Sigmoid colon (tissue), 7 donors: ENCODE results near the gene CORO2B. TPM values are rescaled to one million over a fixed set of nuclear protein-coding genes. Genes with fewer than 3 reads are reported as not detected.

ENCODE experiments used
- DNase-seq: peaks from one replicate; pipeline ENCODE4 v3.0.0-alpha.2; 2019
- H3K27ac ChIP-seq, 4 donors: fragments of 200-600 bp; sonication (generic); one replicate each; pipeline ENCODE4 v1.5.1; 2016 to 2019; ENCODE audit warnings: mild to moderate bottlenecking in 1 of 4
- H3K27me3 ChIP-seq, 3 donors: fragments of 200-600 bp; sonication (generic); one replicate each; pipeline ENCODE4 v1.5.1; 2019; ENCODE audit warnings: mild to moderate bottlenecking in 1 of 3
- H3K36me3 ChIP-seq, 4 donors: fragments of 200-600 bp; sonication (generic); one replicate each; pipeline ENCODE4 v1.5.1; 2016 to 2019
- H3K4me1 ChIP-seq, 4 donors: fragments of 200-600 bp; sonication (generic); one replicate each; pipeline ENCODE4 v1.5.1; 2017 to 2019
- H3K4me3 ChIP-seq, 4 donors: fragments of 200-600 bp; sonication (generic); one replicate each; pipeline ENCODE4 v1.5.1; 2017 to 2019; ENCODE audit warnings: mild to moderate bottlenecking in 2 of 4, moderate library complexity in 1 of 4
- H3K9me3 ChIP-seq, 4 donors: fragments of 200-600 bp in 3 of 4; sonication (generic) in 3 of 4; one replicate each; pipeline versions ENCODE4 v1.5.1 to v1.6.1; 2013 to 2019
- CTCF ChIP-seq, 4 experiments: fragments of 450-650 bp in 3 of 4; fragments of 200-600 bp in 1 of 4; IDR thresholded peaks; one replicate each; pipeline ENCODE4 v1.5.1; 2016 to 2019; ENCODE audit warnings: antibody characterized with exemption in 4 of 4, mild to moderate bottlenecking in 3 of 4, moderate library complexity in 2 of 4
- EP300 ChIP-seq, 4 donors: sonication (generic); formaldehyde crosslinking; IDR thresholded peaks; one replicate each; pipeline ENCODE4 v1.6.1; 2017; ENCODE audit warnings: antibody characterized with exemption in 4 of 4
- POLR2A ChIP-seq, 2 donors: fragments of 450-650 bp; IDR thresholded peaks; one replicate each; pipeline ENCODE4 v1.6.1; 2016; ENCODE audit warnings: antibody characterized with exemption in 2 of 2, mild to moderate bottlenecking in 2 of 2, moderate library complexity in 2 of 2
- POLR2AphosphoS5 ChIP-seq, 4 donors: sonication (generic); formaldehyde crosslinking; IDR thresholded peaks; one replicate each; pipeline ENCODE4 v1.6.1; 2017; ENCODE audit warnings: antibody characterized with exemption in 4 of 4
- WGBS, 2 donors: extraction: QIAGEN DNeasy Blood & Tissue Kit; methylation state at CpG; one replicate each; pipeline ENCODE4 v1.1.7; 2013; 5-methylcytosine and 5-hydroxymethylcytosine counted together
- intact Hi-C: fragments of 100-400 bp; cut with DNase I; formaldehyde crosslinking; loops from one replicate; pipeline ENCODE4 v1.15.1; 2023
- polyA plus RNA-seq, 3 donors: library from polyadenylated mRNA; stranded (reverse); fragments of 200-250 nt; gene quantifications; one replicate each; pipeline ENCODE4 v1.2.3, GENCODE V29; 2013
- total RNA-seq, 4 donors: library from RNA; depleted of rRNA; stranded (reverse); fragments of >200 nt; gene quantifications; one replicate each; pipeline ENCODE4 v1.1.0, GENCODE V29; 2016
- donor health status: healthy with polysubstance abuse.
- donor health status: Bipolar disorder and iron deficiency.
- donor health status: healthy.

Gene CORO2B
- total and polyA plus RNA-seq, 7 donors, result 0.46 to 3.9 (median 3.1) TPM

- Histone ChIP-seq H3K9me3 (no peaks in the 10 kb centered on the region), H3K27me3 (no peaks in the 10 kb centered on the region), H3K4me1 (peaks cover 0 to 6% (median 3%) of the 10 kb centered on the region in 4 donors), H3K36me3 (no peaks in the 10 kb centered on the region), H3K27ac (peak overlapping the region; percentile 32 to 66 (median 58)), H3K4me3 (no peak overlapping the region)
- DNase-seq, result no peak
- intact Hi-C loops, result no loop called here
- no peak for TF ChIP-seq CTCF (IDR thresholded peaks at IDR 0.05)
- no peak for TF ChIP-seq EP300 (IDR thresholded peaks at IDR 0.05)
- TF ChIP-seq POLR2A (IDR thresholded peaks at IDR 0.05), result no peak
- no peak for TF ChIP-seq POLR2AphosphoS5 (IDR thresholded peaks at IDR 0.05)
- whole genome bisulfite sequencing, 2 donors, result 64% methylated on average over 1 of the region's 1 CpG
Measured at GRCh38 chr15:68621535-68621934, 42.7 kb downstream of the CORO2B start.

GRCh38 chr15:68623301-68623892, 44.6 kb downstream of the CORO2B start:
- TF ChIP-seq EP300 (IDR thresholded peaks at IDR 0.05) (no peak), CTCF (IDR thresholded peaks at IDR 0.05) (no peak), POLR2A (IDR thresholded peaks at IDR 0.05) (no peak)
- Histone ChIP-seq H3K36me3 (no peaks in the 10 kb centered on the region), H3K9me3 (no peaks in the 10 kb centered on the region), H3K27me3 (no peaks in the 10 kb centered on the region), H3K27ac (peak overlapping the region in 2 of 4 donors; percentile 23 to 28), H3K4me1 (peaks cover 0 to 5% (median 0%) of the 10 kb centered on the region in 4 donors), H3K4me3 (no peak overlapping the region)
- DNase-seq, result no peak
- 29 to 62% methylated on average over 13 of the region's 13 CpGs for WGBS, 2 donors
- intact Hi-C loops, result no loop called here

GRCh38 chr15:68625853-68626252, 47.1 kb downstream of the CORO2B start:
- Histone ChIP-seq H3K27me3 (no peaks in the 10 kb centered on the region), H3K9me3 (no peaks in the 10 kb centered on the region), H3K27ac (no peak overlapping the region), H3K36me3 (no peaks in the 10 kb centered on the region), H3K4me3 (no peak overlapping the region), H3K4me1 (peaks cover 0 to 5% (median 0%) of the 10 kb centered on the region in 4 donors)
- intact Hi-C loops, result no loop called here
- 50 to 77% methylated on average over 4 of the region's 4 CpGs for WGBS, 2 donors
- no peak for DNase-seq
- no peak for TF ChIP-seq EP300 (IDR thresholded peaks at IDR 0.05)
- TF ChIP-seq CTCF (IDR thresholded peaks at IDR 0.05), result no peak
- TF ChIP-seq POLR2A (IDR thresholded peaks at IDR 0.05), result no peak
- TF ChIP-seq POLR2AphosphoS5 (IDR thresholded peaks at IDR 0.05), result no peak

- Histone ChIP-seq H3K4me1 (peaks cover 0 to 3% (median 0%) of the 10 kb centered on the region in 4 donors), H3K4me3 (no peak overlapping the region), H3K36me3 (no peaks in the 10 kb centered on the region), H3K9me3 (no peaks in the 10 kb centered on the region), H3K27me3 (no peaks in the 10 kb centered on the region), H3K27ac (no peak overlapping the region)
- intact Hi-C loops, result no loop called here
- 40 to 61% methylated on average over 3 of the region's 3 CpGs for WGBS, 2 donors
- no peak for DNase-seq
- TF ChIP-seq CTCF (IDR thresholded peaks at IDR 0.05), result no peak
Measured at GRCh38 chr15:68626283-68626682, 47.5 kb downstream of the CORO2B start.

GRCh38 chr15:68626739-68627138, 47.9 kb downstream of the CORO2B start:
- WGBS, 2 donors, result 66 to 83% methylated on average over 3 of the region's 3 CpGs
- Histone ChIP-seq H3K36me3 (no peaks in the 10 kb centered on the region), H3K4me1 (no peaks in the 10 kb centered on the region), H3K9me3 (no peaks in the 10 kb centered on the region), H3K27ac (no peak overlapping the region), H3K27me3 (no peaks in the 10 kb centered on the region), H3K4me3 (no peak overlapping the region)
- intact Hi-C loops, result no loop called here
- TF ChIP-seq EP300 (IDR thresholded peaks at IDR 0.05) (no peak), POLR2A (IDR thresholded peaks at IDR 0.05) (no peak), POLR2AphosphoS5 (IDR thresholded peaks at IDR 0.05) (no peak), CTCF (IDR thresholded peaks at IDR 0.05) (no peak)
- DNase-seq, result no peak
